Endothelial cell (in vitro differentiated cells): ENCODE measurements around the gene HSPA1A. TPM values are rescaled to one million over a fixed set of nuclear protein-coding genes. Genes with fewer than 3 reads are reported as not detected.

ENCODE experiments used
- DNase-seq: peaks from one replicate; pipeline ENCODE4 v3.0.0; 2021; ENCODE audit warnings: low spot score
- H3K27ac Mint-ChIP-seq: one replicate; pipeline ENCODE4 v1.8.0; 2021; ENCODE audit warnings: mixed read lengths, inconsistent platforms; ENCODE audit not compliant: unreplicated experiment
- H3K27me3 Mint-ChIP-seq: one replicate; pipeline ENCODE4 v1.8.0; 2021; ENCODE audit warnings: mild to moderate bottlenecking, moderate library complexity, mixed read lengths, inconsistent platforms; ENCODE audit not compliant: unreplicated experiment
- H3K36me3 Mint-ChIP-seq: one replicate; pipeline ENCODE4 v1.8.0; 2021; ENCODE audit warnings: mild to moderate bottlenecking, low read depth, mixed read lengths, inconsistent platforms; ENCODE audit not compliant: unreplicated experiment
- H3K4me1 Mint-ChIP-seq: one replicate; pipeline ENCODE4 v1.8.0; 2021; ENCODE audit warnings: mild to moderate bottlenecking, mixed read lengths, inconsistent platforms; ENCODE audit not compliant: unreplicated experiment
- H3K4me3 Mint-ChIP-seq: one replicate; pipeline ENCODE4 v1.8.0; 2021; ENCODE audit warnings: mild to moderate bottlenecking, mixed read lengths, inconsistent platforms; ENCODE audit not compliant: unreplicated experiment
- H3K9me3 Mint-ChIP-seq: one replicate; pipeline ENCODE4 v1.8.0; 2021; ENCODE audit warnings: mixed read lengths, inconsistent platforms; ENCODE audit not compliant: unreplicated experiment
- CTCF ChIP-seq: fragments of 200-600 bp; sonication (generic); IDR thresholded peaks from one replicate; pipeline ENCODE4 v1.5.0; 2021; ENCODE audit warnings: antibody characterized with exemption; ENCODE audit not compliant: unreplicated experiment
- total RNA-seq: library from RNA; stranded (reverse); fragmentation: NEBNext Ultra II Directional; extraction: Animal tissue kit (Norgen Biotek cat#: 25700); gene quantifications from one replicate; pipeline ENCODE4 v1.2.1, GENCODE V29; 2021; ENCODE audit not compliant: unreplicated experiment

The HSPA1A gene
- total RNA-seq, 1 donor from 2014 or later = 27.2 TPM

- Mint-ChIP-seq H3K36me3 (peaks cover 6% of the 10 kb centered on the region), H3K4me1 (peaks cover 2% of the 10 kb centered on the region), H3K27me3 (peaks cover 9% of the 10 kb centered on the region), H3K9me3 (no peaks in the 10 kb centered on the region), H3K4me3 (no peak overlapping the region), H3K27ac (no peak overlapping the region)
- no peak for TF ChIP-seq CTCF
- DNase-seq = no peak
Observed at GRCh38 chr6:31858707-31859106, 43.4 kb downstream of the HSPA1A start.

- no peak overlapping the region for H3K27ac Mint-ChIP-seq
Observed at GRCh38 chr6:31859923-31860322, 44.6 kb downstream of the HSPA1A start.

GRCh38 chr6:31860349-31860748 is 45.0 kb downstream of the HSPA1A start:
- no peak overlapping the region for H3K4me3 Mint-ChIP-seq
- peaks cover 6% of the 10 kb centered on the region for H3K36me3 Mint-ChIP-seq
- peaks cover 11% of the 10 kb centered on the region for H3K27me3 Mint-ChIP-seq
- peaks cover 3% of the 10 kb centered on the region for H3K4me1 Mint-ChIP-seq
- H3K27ac Mint-ChIP-seq = no peak overlapping the region
- no peak for DNase-seq
- TF ChIP-seq CTCF = no peak
- no peaks in the 10 kb centered on the region for H3K9me3 Mint-ChIP-seq

More at GRCh38 chr6:31859923-31860322, 44.6 kb downstream of the HSPA1A start:
- Mint-ChIP-seq H3K4me3 (no peak overlapping the region), H3K4me1 (peaks cover 3% of the 10 kb centered on the region), H3K36me3 (peaks cover 6% of the 10 kb centered on the region), H3K9me3 (no peaks in the 10 kb centered on the region), H3K27me3 (peaks cover 11% of the 10 kb centered on the region)
- no peak for TF ChIP-seq CTCF
- no peak for DNase-seq

- DNase-seq = no peak
- peak overlapping the region; percentile 95 for H3K4me3 Mint-ChIP-seq
- peaks cover 3% of the 10 kb centered on the region for H3K4me1 Mint-ChIP-seq
- no peak for TF ChIP-seq CTCF
- no peaks in the 10 kb centered on the region for H3K9me3 Mint-ChIP-seq
- peak overlapping the region; percentile 24 for H3K27ac Mint-ChIP-seq
- peaks cover 14% of the 10 kb centered on the region for H3K27me3 Mint-ChIP-seq
- peaks cover 6% of the 10 kb centered on the region for H3K36me3 Mint-ChIP-seq
Observed at GRCh38 chr6:31861150-31861549, 45.8 kb downstream of the HSPA1A start.

- Mint-ChIP-seq H3K27me3 (peaks cover 14% of the 10 kb centered on the region), H3K27ac (peak overlapping the region; percentile 64), H3K9me3 (no peaks in the 10 kb centered on the region), H3K36me3 (peaks cover 6% of the 10 kb centered on the region), H3K4me1 (peaks cover 3% of the 10 kb centered on the region), H3K4me3 (peak overlapping the region; percentile 95)
- TF ChIP-seq CTCF = no peak
- no peak for DNase-seq
Observed at GRCh38 chr6:31861919-31862343, 46.6 kb downstream of the HSPA1A start.
